NCI-H1092 treated with DMSO at 0.1 percent for 48 hours (cell line): Measurements from ENCODE around the gene ATRNL1.
A peak's percentile ranks its signal among the peaks of the same experiment; 100 is the strongest.

Experiments used
- DNase-seq: peaks from one replicate; lab custom pipeline; 2025; lab: John Stamatoyannopoulos, UW

The ATRNL1 gene

DNA sequence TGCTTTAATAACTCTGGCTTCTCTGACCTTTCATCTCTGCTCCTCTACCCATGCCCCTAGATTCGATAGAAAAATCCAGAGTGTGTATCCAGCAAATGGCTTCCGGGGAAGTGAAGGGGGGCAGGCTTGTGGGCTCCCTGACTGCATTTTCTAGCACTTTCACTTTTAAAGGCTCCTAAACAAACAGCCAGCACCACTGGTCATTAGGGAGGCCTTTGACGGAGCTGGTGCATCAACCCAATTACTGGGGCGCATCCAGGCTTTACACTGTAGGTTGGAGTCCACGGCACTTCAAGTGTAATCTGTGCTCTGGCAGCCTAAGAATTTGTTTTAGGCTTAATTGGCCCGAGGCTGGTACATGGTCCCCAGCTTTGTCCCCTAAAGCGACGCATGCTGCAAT is 887.9 kb downstream of the ATRNL1 start:
- DNase-seq: peak; percentile 24

GRCh38 chr10:115982076-115982475 is 888.9 kb downstream of the ATRNL1 start:
- no peak for DNase-seq

DNA sequence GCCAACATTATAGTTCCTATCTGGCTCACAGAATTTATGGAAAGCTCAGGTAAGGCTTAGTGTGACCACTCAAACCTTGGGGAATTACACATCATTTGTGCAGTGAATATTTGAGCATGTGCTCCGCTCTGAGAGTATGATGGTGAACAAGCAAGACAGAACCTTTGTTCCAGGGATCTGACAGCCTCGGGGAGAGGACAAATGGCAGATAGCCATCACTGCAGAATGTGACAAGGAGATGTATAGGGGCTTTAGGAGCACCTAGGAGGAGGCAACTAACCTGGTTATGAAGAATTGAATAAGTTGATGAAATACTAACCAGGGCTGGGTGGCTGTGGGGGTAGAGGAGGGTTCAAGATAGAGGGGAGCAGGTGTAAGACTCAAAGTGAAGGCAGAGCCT is 889.4 kb downstream of the ATRNL1 start:
- DNase-seq: no peak

DNA sequence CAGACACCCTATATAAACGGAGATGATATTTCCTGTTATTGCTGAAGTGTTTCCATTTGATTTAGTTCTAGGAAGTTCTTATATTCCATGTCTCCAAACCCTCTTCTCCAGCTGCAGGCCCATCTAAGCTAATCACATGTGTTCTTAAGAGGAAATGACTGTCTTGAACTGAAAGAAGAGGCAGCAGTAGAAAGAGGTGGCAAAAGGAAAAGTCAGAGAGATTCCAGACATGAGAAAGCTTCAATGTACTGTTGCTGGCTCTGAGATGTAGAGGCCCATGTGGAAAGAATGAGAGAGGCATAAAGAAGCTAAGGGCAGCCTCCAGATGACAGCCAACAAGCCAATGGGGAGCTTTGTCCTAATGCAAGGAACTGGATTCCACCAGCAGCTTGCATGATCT is 892.6 kb downstream of the ATRNL1 start:
- no peak for DNase-seq

GRCh38 chr10:115988380-115988779 is 895.2 kb downstream of the ATRNL1 start:
- no peak for DNase-seq

DNA sequence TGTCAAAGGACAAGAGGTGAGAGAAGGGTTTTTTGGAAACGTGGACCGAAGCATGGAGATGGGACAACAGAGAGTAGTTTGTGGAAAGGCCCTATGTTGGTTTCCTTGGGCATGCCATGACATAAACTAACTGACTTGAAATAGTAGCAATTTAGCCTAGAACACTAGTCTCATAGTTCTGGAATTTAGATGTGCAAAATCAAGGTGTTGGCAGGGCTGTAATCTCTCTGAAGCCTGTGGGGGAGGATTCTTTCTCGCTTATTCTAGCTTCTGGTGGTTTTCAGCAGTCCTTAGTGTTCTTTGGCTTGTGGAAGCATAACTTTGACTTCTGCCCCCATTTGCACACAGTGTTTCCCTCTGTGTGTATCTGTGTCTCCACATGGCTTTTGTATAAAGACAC is 896.5 kb downstream of the ATRNL1 start:
- DNase-seq: no peak

DNA sequence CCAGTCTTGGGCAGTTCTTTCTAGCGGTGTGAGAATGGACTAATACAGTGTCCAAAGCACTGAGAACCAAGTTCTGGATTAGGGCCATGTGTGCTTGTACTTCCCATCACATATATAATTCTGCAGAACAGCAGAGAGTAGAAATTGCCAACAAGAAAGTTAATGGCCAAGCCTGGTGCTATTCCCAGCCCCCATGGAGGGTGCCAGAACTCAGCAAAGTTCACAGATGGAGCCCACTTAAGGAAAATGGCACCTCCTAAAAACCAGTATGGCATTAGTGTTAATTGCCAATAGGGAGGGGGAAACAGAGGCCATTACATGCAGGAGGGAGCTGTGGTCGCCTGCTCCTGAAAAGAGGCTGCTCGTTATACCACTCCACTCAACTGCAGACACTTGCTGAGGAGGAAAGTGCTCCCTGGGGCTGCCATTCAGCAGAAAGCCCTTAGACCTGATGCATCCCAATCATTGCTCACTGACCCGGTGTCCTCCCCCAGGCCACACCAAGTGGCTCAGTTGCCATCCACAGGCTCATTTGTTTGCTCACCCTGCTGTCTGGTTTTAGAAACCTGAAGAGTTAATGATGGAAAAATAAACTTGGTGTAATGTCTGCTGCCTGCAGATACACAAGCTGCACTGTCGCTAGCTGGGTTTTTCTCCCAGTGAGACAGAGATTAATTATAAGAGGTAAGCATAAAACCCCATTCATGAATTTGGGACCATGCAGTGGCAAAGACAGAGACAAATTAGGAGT is 899.2 kb downstream of the ATRNL1 start:
- peak; percentile 24 for DNase-seq

DNA sequence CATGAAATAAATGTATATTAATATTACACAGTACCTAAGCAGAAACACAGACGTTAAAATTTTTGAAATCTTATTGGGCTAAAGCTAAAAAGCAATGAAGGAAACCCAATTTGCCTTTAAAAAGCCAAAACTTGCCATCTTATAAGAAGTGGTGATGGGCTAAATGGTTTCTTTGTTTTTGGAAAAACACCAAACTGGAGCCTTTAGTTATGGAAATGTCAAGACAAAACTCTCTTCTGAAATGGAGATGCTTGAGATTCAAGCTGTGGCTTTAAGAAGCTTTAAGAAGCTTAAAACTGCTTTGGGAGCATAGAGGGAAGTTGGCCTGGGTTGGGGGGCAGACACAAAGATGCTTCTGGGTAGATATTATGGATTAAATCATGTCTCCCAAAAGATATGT is 902.9 kb downstream of the ATRNL1 start:
- DNase-seq: no peak

GRCh38 chr10:115998301-115998700 is 905.1 kb downstream of the ATRNL1 start:
- DNase-seq: no peak
